Stimulated activated memory B cell treated with anti-CD40 and anti-IgM and Interleukin-4, amounts not matched to agents 10 μg/mL and 1 μg/mL and 100 μg/mL, for 72 hours (primary cell): ENCODE measurements around the gene COBLL1.

ENCODE experiments used
- ATAC-seq: fragments of 150-1000 bp; cut with Tn5 transposase; 2 replicates; pipeline ENCODE4 v1.10.0; 2021
- H3K27ac Mint-ChIP-seq: one replicate; pipeline ENCODE4 v1.8.0; 2022; ENCODE audit warnings: mild to moderate bottlenecking, mixed read lengths
- H3K27me3 Mint-ChIP-seq: one replicate; pipeline ENCODE4 v1.8.0; 2022; ENCODE audit warnings: mixed read lengths
- H3K36me3 Mint-ChIP-seq: one replicate; pipeline ENCODE4 v1.8.0; 2022; ENCODE audit warnings: mixed read lengths
- H3K4me1 Mint-ChIP-seq: one replicate; pipeline ENCODE4 v1.8.0; 2022; ENCODE audit warnings: mixed read lengths
- H3K4me3 Mint-ChIP-seq: one replicate; pipeline ENCODE4 v1.8.0; 2022; ENCODE audit warnings: mild to moderate bottlenecking, moderate library complexity, mixed read lengths
- H3K9me3 Mint-ChIP-seq: one replicate; pipeline ENCODE4 v1.8.0; 2022; ENCODE audit warnings: mixed read lengths

Gene COBLL1

DNA sequence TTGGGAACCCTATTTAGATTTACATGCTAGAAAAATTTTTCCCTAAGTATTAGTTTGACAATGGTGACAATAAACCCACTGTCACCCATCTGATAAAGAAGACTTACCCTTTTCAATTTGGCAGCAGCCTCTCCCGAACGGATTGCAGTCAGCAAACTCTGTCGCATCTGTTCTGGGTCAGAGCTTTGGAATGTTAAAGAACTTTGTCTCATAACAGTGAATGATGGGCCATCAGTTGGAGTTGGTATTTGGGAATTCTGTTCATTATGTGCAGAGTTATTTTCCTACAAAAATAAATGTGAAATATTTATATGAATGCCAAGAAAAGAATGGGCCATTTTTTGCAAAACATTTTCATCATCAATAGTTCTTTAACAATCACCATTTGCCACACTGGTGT lies 149.5 kb downstream of the COBLL1 start:
- no peaks in the 10 kb centered on the region for H3K9me3 Mint-ChIP-seq
- ATAC-seq: no peak
- H3K27me3 Mint-ChIP-seq: no peaks in the 10 kb centered on the region
- H3K27ac Mint-ChIP-seq: no peak overlapping the region
- peaks cover 51% of the 10 kb centered on the region for H3K36me3 Mint-ChIP-seq
- H3K4me1 Mint-ChIP-seq: peaks cover 6% of the 10 kb centered on the region
- H3K4me3 Mint-ChIP-seq: no peak overlapping the region

DNA sequence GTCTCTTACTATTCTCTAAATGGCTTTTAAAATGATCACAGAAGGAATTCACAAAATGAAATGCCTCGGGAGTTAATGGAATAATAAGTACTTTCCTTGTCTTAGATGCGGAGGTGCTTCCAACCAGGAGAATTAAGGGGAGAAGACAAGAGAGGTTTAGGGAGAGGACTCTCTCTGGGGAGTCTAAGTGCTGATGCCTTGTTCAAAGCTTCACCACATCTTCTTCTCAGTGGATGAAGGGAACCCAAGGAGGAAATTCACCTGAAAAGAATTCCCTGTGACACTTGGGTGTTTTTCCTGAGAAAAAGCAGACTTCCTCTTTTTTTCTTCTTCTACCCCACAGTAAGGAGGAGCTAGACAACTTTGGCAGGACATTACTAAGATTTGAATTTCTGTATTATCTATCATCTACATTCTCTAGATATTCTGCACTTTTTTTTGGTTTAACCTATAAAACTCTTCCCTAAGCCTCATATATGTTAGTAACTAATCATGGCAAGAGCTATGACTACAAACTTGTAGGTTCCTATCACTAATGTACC lies 150.2 kb downstream of the COBLL1 start:
- H3K4me3 Mint-ChIP-seq: no peak overlapping the region
- H3K27ac Mint-ChIP-seq: no peak overlapping the region
- H3K27me3 Mint-ChIP-seq: no peaks in the 10 kb centered on the region
- peaks cover 6% of the 10 kb centered on the region for H3K4me1 Mint-ChIP-seq
- ATAC-seq: no peak
- H3K9me3 Mint-ChIP-seq: no peaks in the 10 kb centered on the region
- peaks cover 55% of the 10 kb centered on the region for H3K36me3 Mint-ChIP-seq

DNA sequence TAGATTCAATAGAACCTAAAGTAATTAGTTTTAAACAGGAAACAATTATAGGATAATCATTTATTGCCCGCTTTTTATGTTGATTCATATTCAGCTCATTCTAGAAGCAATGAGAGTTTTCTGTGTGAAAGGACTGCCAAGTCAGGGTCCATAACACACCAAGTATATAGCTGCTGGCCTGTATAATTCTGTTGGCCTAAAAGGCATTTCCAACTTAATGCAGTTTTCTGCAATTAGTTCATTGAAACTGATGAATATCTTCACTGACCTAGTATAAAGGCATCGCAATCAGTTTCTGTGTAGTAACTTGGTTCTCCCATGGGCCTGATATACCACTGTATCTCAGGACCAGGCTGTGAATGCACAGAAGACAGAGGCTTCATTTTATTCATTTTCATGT lies 151.3 kb downstream of the COBLL1 start:
- H3K9me3 Mint-ChIP-seq: no peaks in the 10 kb centered on the region
- no peaks in the 10 kb centered on the region for H3K27me3 Mint-ChIP-seq
- H3K36me3 Mint-ChIP-seq: peaks cover 57% of the 10 kb centered on the region
- ATAC-seq: no peak
- no peak overlapping the region for H3K4me3 Mint-ChIP-seq
- H3K4me1 Mint-ChIP-seq: peaks cover 6% of the 10 kb centered on the region
- H3K27ac Mint-ChIP-seq: no peak overlapping the region

DNA sequence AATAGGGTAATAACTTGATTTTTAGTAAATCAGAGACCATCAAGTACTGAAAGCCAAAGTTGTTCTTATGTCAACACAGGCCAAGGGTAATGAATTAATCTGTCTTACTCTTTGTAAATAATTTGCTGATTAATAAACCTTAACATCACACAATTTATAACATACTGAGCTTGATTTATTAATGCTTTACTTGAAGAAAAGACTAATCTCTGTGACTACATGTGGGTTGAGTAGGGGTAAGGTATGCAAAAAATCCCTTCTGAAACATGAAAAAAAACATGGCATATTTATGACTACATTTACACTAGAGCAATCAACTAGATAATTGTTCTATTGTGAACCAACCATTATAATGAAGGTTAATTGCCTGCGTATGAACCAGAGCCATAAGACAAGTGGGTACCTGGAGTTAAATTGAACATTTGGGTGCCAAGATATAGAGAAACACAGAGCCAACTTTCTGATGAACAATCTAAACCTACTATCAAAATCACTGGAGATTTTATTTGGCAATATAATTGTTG lies 152.7 kb downstream of the COBLL1 start:
- Mint-ChIP-seq H3K9me3 (no peaks in the 10 kb centered on the region), H3K27ac (no peak overlapping the region), H3K36me3 (peaks cover 52% of the 10 kb centered on the region), H3K27me3 (no peaks in the 10 kb centered on the region), H3K4me1 (peaks cover 6% of the 10 kb centered on the region), H3K4me3 (no peak overlapping the region)
- no peak for ATAC-seq

DNA sequence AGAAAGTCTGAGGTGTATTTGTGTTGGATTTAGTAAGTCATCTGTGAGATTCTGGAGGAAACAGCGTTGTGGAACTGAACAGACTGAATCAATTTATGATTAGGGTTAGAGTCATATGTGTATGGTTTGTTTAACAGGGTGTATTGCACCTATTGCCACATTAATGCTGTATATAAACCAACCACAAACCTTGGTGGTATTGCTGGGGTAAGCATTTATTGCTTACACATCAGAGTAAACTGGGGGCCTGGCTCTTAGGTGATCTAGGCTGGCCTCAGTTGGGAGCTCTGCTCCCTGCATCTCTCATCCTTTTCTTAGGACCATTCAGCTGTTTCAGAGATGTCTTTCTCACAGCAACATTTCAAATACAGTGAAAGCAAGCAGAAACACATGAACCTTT lies 160.6 kb downstream of the COBLL1 start:
- H3K4me1 Mint-ChIP-seq: no peaks in the 10 kb centered on the region
- peaks cover 75% of the 10 kb centered on the region for H3K36me3 Mint-ChIP-seq
- no peak for ATAC-seq
- no peak overlapping the region for H3K4me3 Mint-ChIP-seq
- no peaks in the 10 kb centered on the region for H3K27me3 Mint-ChIP-seq
- H3K9me3 Mint-ChIP-seq: peaks cover 4% of the 10 kb centered on the region
- no peak overlapping the region for H3K27ac Mint-ChIP-seq

DNA sequence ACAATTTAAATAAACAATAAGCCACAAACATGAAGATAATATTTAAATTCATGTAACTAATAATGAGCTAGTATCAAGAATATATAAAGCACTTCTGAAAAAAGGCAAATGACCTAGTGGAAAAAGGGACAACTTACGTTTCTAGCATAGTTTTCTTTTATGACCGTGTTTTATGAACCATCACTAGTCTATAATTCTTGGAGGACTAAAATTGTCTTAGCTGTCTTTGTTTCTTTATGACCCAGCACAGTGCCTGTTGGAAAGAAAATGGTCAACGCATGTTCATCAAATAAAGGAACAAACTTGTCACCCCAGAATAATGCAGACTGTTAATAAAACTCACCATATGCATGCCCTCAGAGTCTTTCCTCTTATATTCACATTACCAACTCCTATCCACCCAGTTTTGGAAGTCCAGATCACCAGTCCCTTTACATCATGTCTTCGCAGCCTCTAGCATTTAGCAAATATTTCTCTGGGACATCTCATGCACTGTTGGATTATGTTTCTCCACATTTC lies 162.9 kb downstream of the COBLL1 start:
- Mint-ChIP-seq H3K27ac (no peak overlapping the region), H3K9me3 (peaks cover 4% of the 10 kb centered on the region), H3K36me3 (peaks cover 60% of the 10 kb centered on the region), H3K4me3 (no peak overlapping the region), H3K27me3 (no peaks in the 10 kb centered on the region), H3K4me1 (no peaks in the 10 kb centered on the region)
- ATAC-seq: no peak

DNA sequence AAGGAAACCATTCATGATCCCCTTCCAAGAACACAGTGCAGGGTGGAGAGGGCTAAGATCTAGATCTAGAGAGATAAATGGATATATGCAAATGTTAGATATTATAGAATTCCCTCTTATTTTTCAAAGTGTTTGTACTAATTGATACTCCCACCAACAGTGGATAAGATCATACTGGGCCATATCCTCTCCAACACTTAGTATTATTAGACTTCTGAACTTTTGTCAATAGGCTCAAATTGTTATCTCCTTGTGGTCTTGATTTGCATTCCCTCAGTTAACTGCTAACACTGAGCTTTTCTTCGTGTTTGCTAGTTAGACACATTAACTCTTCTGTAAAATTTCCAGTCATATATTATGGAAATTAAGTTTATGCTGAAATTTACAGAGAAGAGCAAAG lies 163.9 kb downstream of the COBLL1 start:
- no peak overlapping the region for H3K4me3 Mint-ChIP-seq
- peaks cover 56% of the 10 kb centered on the region for H3K36me3 Mint-ChIP-seq
- H3K9me3 Mint-ChIP-seq: peaks cover 4% of the 10 kb centered on the region
- no peak overlapping the region for H3K27ac Mint-ChIP-seq
- no peak for ATAC-seq
- H3K4me1 Mint-ChIP-seq: no peaks in the 10 kb centered on the region
- no peaks in the 10 kb centered on the region for H3K27me3 Mint-ChIP-seq

DNA sequence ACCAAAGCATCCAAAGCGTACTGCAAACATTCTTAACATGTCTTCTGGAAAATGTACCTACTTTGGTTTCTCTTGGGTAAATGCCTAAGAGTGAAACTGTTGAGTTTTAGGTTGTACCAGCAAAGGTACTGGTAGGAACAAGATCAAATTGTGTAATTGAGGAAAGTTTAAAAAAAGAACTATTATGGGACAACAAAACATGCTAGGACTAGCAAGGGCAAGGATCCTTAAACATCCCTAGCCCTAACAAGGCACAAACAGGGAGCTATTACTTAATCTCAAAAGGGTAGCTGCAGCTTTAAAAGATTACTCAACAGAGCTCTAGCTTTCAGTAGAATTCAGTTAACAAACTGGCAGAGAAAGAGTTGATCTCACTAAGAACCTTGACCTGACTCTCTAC lies 164.4 kb downstream of the COBLL1 start:
- Mint-ChIP-seq H3K27me3 (no peaks in the 10 kb centered on the region), H3K9me3 (peaks cover 4% of the 10 kb centered on the region), H3K4me3 (no peak overlapping the region), H3K4me1 (no peaks in the 10 kb centered on the region), H3K27ac (no peak overlapping the region), H3K36me3 (peaks cover 51% of the 10 kb centered on the region)
- ATAC-seq: no peak

DNA sequence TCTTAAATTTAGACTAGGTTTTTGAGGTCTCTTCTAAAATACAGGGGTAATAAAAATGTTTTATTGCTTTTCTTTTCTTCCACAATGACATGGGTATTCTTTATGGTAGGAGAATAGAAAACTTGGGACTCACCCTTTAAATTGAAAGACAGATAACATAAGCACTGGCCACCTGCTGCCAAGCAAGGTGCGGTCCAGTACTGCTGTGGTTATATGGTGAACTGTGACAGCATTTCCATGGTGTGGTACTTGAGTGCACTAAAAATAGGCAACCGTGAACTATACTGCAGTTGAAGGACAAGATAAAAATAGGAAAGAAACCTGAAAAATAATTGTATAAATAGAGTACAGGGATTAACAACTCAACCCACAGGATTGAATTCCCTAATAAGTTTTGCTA lies 165.9 kb downstream of the COBLL1 start:
- H3K4me3 Mint-ChIP-seq: no peak overlapping the region
- no peaks in the 10 kb centered on the region for H3K4me1 Mint-ChIP-seq
- no peak overlapping the region for H3K27ac Mint-ChIP-seq
- peaks cover 37% of the 10 kb centered on the region for H3K36me3 Mint-ChIP-seq
- ATAC-seq: no peak
- H3K27me3 Mint-ChIP-seq: no peaks in the 10 kb centered on the region
- H3K9me3 Mint-ChIP-seq: peaks cover 4% of the 10 kb centered on the region

DNA sequence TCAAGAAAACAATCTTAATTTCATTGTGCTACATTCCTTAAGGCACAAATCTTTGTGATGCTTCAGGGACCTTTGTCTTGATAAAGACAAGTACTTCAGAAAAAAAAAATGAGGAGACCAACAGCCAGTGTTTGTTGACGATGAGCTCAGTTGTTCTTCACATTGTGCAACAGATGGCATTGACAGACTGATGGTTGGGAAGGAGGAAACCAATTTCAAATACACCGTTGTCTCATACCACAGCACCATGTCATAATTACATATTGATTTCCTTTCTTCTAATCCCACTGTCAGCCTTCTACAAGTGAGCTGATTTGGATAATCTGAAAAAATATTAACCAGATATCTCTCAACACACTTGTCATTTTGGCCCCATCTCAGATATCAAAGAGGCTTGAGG lies 166.6 kb downstream of the COBLL1 start:
- H3K27ac Mint-ChIP-seq: no peak overlapping the region
- peaks cover 39% of the 10 kb centered on the region for H3K36me3 Mint-ChIP-seq
- H3K4me1 Mint-ChIP-seq: no peaks in the 10 kb centered on the region
- peaks cover 4% of the 10 kb centered on the region for H3K9me3 Mint-ChIP-seq
- no peak overlapping the region for H3K4me3 Mint-ChIP-seq
- no peaks in the 10 kb centered on the region for H3K27me3 Mint-ChIP-seq
- no peak for ATAC-seq

DNA sequence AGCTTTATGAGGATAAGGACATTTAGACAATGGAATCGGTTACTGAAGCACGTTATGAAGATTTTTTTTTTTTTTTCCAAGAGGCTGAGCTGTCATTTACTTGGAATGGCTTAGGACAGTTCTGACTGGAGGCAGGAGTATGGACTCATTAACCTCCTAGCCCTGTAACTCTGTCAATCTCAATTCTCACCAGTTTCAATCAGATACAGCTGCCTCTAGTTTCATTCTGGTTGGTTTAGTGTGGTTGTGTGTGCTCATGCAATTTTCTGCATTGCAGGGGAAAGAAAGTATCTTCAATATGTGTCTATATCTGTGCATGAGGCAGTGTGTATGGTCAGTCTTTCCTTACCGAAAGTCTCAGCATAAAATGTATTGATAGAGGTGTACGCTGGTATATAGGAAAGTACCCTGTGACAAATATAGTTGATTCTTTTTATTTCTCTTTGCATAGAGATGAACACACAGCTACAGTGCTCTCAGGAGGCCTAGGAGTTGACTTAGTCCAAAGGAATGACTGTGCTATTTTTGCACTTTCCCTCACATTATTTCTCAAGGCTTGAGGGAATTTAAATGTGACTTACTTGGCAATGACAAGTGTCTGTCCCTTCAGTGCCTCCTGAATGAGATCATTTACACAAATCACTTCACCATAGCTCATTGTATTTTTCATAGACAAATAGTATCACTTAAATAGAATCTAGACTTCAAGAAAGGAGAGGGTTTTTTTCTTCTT lies 169.8 kb downstream of the COBLL1 start:
- Mint-ChIP-seq H3K27me3 (no peaks in the 10 kb centered on the region), H3K36me3 (peaks cover 27% of the 10 kb centered on the region), H3K4me3 (no peak overlapping the region), H3K27ac (no peak overlapping the region), H3K4me1 (peaks cover 9% of the 10 kb centered on the region), H3K9me3 (no peaks in the 10 kb centered on the region)
- no peak for ATAC-seq

DNA sequence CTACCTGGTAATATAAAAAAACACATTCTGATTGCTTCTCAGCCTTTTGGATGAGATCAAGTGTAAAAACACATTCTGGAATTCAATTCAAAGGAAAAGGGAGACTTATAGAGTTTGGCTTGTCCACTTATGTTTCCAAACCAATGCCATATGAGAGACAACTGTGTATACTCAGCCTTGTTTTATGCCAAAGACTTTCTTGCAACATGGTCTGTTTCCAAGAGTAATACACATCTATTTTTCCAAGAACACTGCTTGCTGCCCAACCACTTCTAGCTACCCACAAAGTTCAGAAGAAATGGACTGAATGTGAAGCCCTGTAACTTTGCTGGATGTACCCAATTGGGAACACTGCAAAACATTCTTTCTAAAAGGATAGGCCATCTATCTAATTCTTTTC lies 172.3 kb downstream of the COBLL1 start:
- ATAC-seq: no peak
- Mint-ChIP-seq H3K4me3 (no peak overlapping the region), H3K9me3 (no peaks in the 10 kb centered on the region), H3K27ac (no peak overlapping the region), H3K4me1 (peaks cover 9% of the 10 kb centered on the region), H3K36me3 (peaks cover 36% of the 10 kb centered on the region), H3K27me3 (no peaks in the 10 kb centered on the region)

DNA sequence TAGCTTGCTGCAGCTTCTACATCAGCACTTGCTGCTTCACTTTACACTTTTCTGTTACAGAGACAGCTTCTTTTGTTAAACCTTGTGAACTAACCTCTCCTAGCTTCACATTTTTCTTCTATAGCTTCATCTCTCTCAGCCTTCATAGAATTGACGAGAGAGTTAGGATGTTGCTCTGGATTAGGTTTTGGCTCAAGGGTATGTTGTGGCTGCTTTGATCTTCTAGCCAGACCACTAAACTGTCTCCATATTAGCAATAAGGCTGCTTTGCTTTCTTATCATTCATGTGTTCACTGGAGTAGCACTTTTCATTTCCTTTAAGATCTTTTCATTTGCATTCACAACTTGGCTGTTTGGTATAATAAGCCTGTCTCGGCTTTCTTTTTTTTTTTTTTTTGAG lies 174.1 kb downstream of the COBLL1 start:
- ATAC-seq: no peak
- Mint-ChIP-seq H3K27me3 (no peaks in the 10 kb centered on the region), H3K36me3 (peaks cover 40% of the 10 kb centered on the region), H3K4me3 (no peak overlapping the region), H3K27ac (no peak overlapping the region), H3K4me1 (peaks cover 9% of the 10 kb centered on the region), H3K9me3 (no peaks in the 10 kb centered on the region)

DNA sequence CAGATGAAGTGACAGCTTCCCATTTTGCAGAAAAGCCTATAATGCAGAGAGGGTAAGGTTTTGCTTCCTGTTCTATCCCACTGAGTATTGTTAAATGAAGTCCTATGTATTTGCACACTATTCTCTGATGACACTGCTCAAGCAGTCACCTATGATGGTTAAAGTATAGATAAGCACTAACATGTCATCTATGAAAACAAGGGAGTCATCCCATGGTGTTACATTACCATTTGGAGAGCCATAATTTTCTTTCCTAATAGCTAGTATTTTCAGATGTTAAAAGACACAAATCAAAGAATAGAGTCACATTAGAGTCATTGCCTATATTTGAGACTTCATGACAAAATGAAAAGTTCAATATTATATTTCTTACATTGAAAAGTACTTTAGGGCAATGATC lies 177.6 kb downstream of the COBLL1 start:
- Mint-ChIP-seq H3K27me3 (no peaks in the 10 kb centered on the region), H3K9me3 (no peaks in the 10 kb centered on the region), H3K27ac (no peak overlapping the region), H3K4me1 (peaks cover 9% of the 10 kb centered on the region), H3K4me3 (no peak overlapping the region), H3K36me3 (peaks cover 45% of the 10 kb centered on the region)
- ATAC-seq: no peak

DNA sequence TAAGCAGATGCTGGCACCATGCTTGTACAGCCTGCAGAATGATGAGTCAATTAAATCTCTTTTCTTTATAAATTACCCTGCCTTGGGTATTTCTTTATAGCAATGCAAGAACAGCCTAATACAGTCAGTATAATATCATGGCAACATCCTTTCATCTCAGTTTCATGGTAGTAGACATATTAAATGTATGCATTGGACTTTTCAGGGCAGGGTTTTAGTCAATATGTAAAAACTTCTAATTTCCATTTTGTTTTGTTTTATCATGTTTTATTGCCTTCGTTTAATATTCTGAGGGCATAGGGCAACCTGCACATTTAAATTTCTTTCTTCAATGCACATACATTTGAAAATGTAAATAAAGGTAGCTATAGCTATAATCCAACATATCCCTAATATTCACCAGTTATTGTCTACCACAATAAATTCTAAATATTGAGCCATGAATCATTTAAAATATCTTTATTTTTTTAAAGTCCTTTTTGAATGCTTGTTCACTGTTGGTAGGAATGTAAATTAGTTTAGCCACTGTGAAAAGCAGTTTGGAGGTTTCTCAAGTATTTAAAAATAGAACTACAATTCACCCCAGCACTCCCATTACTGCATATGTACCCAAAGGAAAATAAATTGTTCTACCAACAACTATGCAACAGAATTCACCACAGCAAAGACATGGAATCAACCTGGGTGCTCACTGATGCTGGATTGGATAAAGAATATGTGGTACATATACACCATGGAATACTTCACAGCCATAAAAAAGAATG lies 178.6 kb downstream of the COBLL1 start:
- Mint-ChIP-seq H3K27ac (no peak overlapping the region), H3K27me3 (no peaks in the 10 kb centered on the region), H3K9me3 (peaks cover 2% of the 10 kb centered on the region), H3K36me3 (peaks cover 45% of the 10 kb centered on the region), H3K4me1 (peaks cover 7% of the 10 kb centered on the region), H3K4me3 (no peak overlapping the region)
- no peak for ATAC-seq
